Measurements from ENCODE around the gene NRXN3.

GRCh38 chr14:79293482-79294177 lies 1123.5 kb downstream of the NRXN3 start:
- TF ChIP-seq CTCF (conservative IDR thresholded peaks at IDR 0.05; ENCODE audit: low read depth, low read length) (no peak), ELK1 (IDR thresholded peaks at IDR 0.05; ENCODE audit: borderline replicate concordance, low read depth, low read length) (no peak), POLR2A (IDR thresholded peaks at IDR 0.05; ENCODE audit: low read depth, low read length) (no peak), MXI1 (IDR thresholded peaks at IDR 0.05; ENCODE audit: borderline replicate concordance, low read depth, low read length) (no peak), FOS (IDR thresholded peaks at IDR 0.05; ENCODE audit: low read depth, low read length) (no peak), RCOR1 (IDR thresholded peaks at IDR 0.05; ENCODE audit: insufficient replicate concordance, low read length) (no peak), MAFK (IDR thresholded peaks at IDR 0.05; ENCODE audit: low read depth, low read length) (no peak), CEBPB (IDR thresholded peaks at IDR 0.05; ENCODE audit: low read depth, low read length) (no peak), RAD21 (IDR thresholded peaks at IDR 0.05; ENCODE audit: low read length) (no peak)

All from IMR-90 (cell line).